HUES48 (cell line): ENCODE measurements around the gene CORO1A.
"Not testable (repeated sequence)": the region's sequence is repeated elsewhere in the genome, so short reads cannot be mapped to it uniquely, and the experiment has no call there.

ENCODE experiments used
- H3K27ac ChIP-seq: one replicate; pipeline ENCODE4 v1.7.0; 2013; ENCODE audit warnings: low read depth, low read length, inconsistent platforms
- H3K27me3 ChIP-seq: 2 replicates; pipeline ENCODE4 v1.6.1; 2013; ENCODE audit warnings: mild to moderate bottlenecking, low read length; ENCODE audit not compliant: control insufficient read depth, insufficient read depth
- H3K36me3 ChIP-seq: 2 replicates; pipeline ENCODE4 v1.6.1; 2013; ENCODE audit warnings: low read length; ENCODE audit not compliant: control insufficient read depth, insufficient read depth
- H3K4me1 ChIP-seq: 2 replicates; pipeline ENCODE4 v1.6.1; 2013; ENCODE audit warnings: mild to moderate bottlenecking, low read length; ENCODE audit not compliant: control insufficient read depth, insufficient read depth
- H3K4me3 ChIP-seq: 2 replicates; pipeline ENCODE4 v1.5.1; 2013; ENCODE audit warnings: mild to moderate bottlenecking, low read depth, low read length
- H3K9ac ChIP-seq: 2 replicates; pipeline ENCODE4 v1.6.1; 2013; ENCODE audit warnings: mild to moderate bottlenecking, low read depth, low read length, moderate library complexity
- H3K9me3 ChIP-seq: 2 replicates; pipeline ENCODE4 v1.6.1; 2013; ENCODE audit warnings: low read length; ENCODE audit not compliant: control insufficient read depth, insufficient read depth

CORO1A gene

GRCh38 chr16:30207063-30207704 is 23.8 kb downstream of the CORO1A start:
- H3K4me1 ChIP-seq, H3K36me3 ChIP-seq, H3K9me3 ChIP-seq, H3K9ac ChIP-seq, H3K27ac ChIP-seq, H3K4me3 ChIP-seq, H3K27me3 ChIP-seq: not testable (repeated sequence)

- not testable (repeated sequence) for H3K36me3 ChIP-seq, H3K27ac ChIP-seq, H3K9me3 ChIP-seq, H3K27me3 ChIP-seq, H3K9ac ChIP-seq, H3K4me1 ChIP-seq, H3K4me3 ChIP-seq
Measured at GRCh38 chr16:30209032-30209431, 25.6 kb downstream of the CORO1A start.

- H3K9me3 ChIP-seq, H3K27ac ChIP-seq, H3K4me3 ChIP-seq, H3K4me1 ChIP-seq, H3K36me3 ChIP-seq, H3K27me3 ChIP-seq, H3K9ac ChIP-seq: not testable (repeated sequence)
Measured at GRCh38 chr16:30211414-30211813, 28.0 kb downstream of the CORO1A start.

- not testable (repeated sequence) for H3K27me3 ChIP-seq, H3K4me3 ChIP-seq, H3K9ac ChIP-seq, H3K36me3 ChIP-seq, H3K27ac ChIP-seq, H3K9me3 ChIP-seq, H3K4me1 ChIP-seq
Measured at GRCh38 chr16:30217082-30217481, 33.7 kb downstream of the CORO1A start.
